Endothelial cell of umbilical vein (primary cell): Measurements from ENCODE around the gene KRT12. TPM values are rescaled to one million over a fixed set of nuclear protein-coding genes. Genes with fewer than 3 reads are reported as not detected.

Experiments used
- BruUV-seq: library from RNA; stranded (reverse); fragments of 400-500 nt; replicated peaks from 2 replicates; lab custom pipeline; 2021; lab: Mats Ljungman, UMichigan
- CTCF ChIA-PET: fragments of 300-600, 350-600 bp; sonication (Branson Sonifier 250); formaldehyde crosslinking; loops from one replicate; lab custom pipeline; 2021; ENCODE audit warnings: antibody characterized with exemption, inconsistent platforms; lab: Charles Lee
- POLR2A ChIA-PET: fragments of 300-600, 350-600 bp; sonication (Branson Sonifier 250); formaldehyde crosslinking; loops from one replicate; lab custom pipeline; 2021; ENCODE audit warnings: antibody characterized with exemption, inconsistent platforms; lab: Charles Lee
- DNase-seq: peaks from one replicate; pipeline ENCODE4 v3.0.0-alpha.2; 2011; ENCODE audit warnings: low read depth, low spot score
- FAIRE-seq: peaks from 2 replicates; lab custom pipeline; 2011; peaks lifted over from hg19 to GRCh38; lab: Jason Lieb, UNC
- H2AFZ ChIP-seq: 2 replicates; pipeline ENCODE4 v1.6.0; 2012; ENCODE audit warnings: low read depth, low read length, control low read depth, inconsistent platforms
- H3K27ac ChIP-seq: 2 replicates; pipeline ENCODE4 v1.5.1; 2011; ENCODE audit warnings: low read depth, mild to moderate bottlenecking, control low read depth, low read length, moderate library complexity; ENCODE audit not compliant: insufficient read depth
- H3K27me3 ChIP-seq, 2 experiments: 2 replicates each; pipeline versions ENCODE4 v1.6.0 to v1.6.1; 2011; ENCODE audit warnings: low read length in 2 of 2, mixed read lengths in 1 of 2; ENCODE audit not compliant: control insufficient read depth in 2 of 2, insufficient read depth in 2 of 2
- H3K36me3 ChIP-seq, 2 experiments: 2 replicates in 1 of 2; 3 replicates in 1 of 2; pipeline ENCODE4 v1.5.1; 2011; ENCODE audit warnings: low read length in 2 of 2, mild to moderate bottlenecking in 1 of 2, moderate library complexity in 1 of 2; ENCODE audit not compliant: control insufficient read depth in 2 of 2, insufficient read depth in 2 of 2; ENCODE audit errors: extremely low read depth in 1 of 2
- H3K4me1 ChIP-seq: 3 replicates; pipeline ENCODE4 v1.5.1; 2011; ENCODE audit warnings: mild to moderate bottlenecking, low read length; ENCODE audit not compliant: control insufficient read depth, insufficient read depth; ENCODE audit errors: extremely low read depth
- H3K4me2 ChIP-seq: 2 replicates; pipeline ENCODE4 v1.6.1; 2011; ENCODE audit warnings: low read length, control low read depth, mixed read lengths; ENCODE audit not compliant: insufficient read depth
- H3K4me3 ChIP-seq, 3 experiments: fragments of 200-600 bp in 1 of 3; sonication (generic), shearing (Covaris generic) in 1 of 3; replicated peaks in 1 of 3; 2 replicates each; pipeline ENCODE4 v1.5.1; 2011 to 2016; ENCODE audit warnings: control low read depth in 3 of 3, low read length in 3 of 3, mild to moderate bottlenecking in 2 of 3, inconsistent platforms in 1 of 3, low read depth in 1 of 3, moderate library complexity in 1 of 3; ENCODE audit not compliant: insufficient read depth in 1 of 3
- H3K79me2 ChIP-seq: 2 replicates; pipeline ENCODE4 v1.6.0; 2012; ENCODE audit warnings: low read length, inconsistent platforms; ENCODE audit not compliant: control insufficient read depth, insufficient read depth
- H3K9ac ChIP-seq: replicated peaks from 2 replicates; pipeline ENCODE3; 2011; ENCODE audit warnings: low read length, control low read depth; ENCODE audit not compliant: insufficient read depth; ENCODE audit errors: extremely low read depth
- H3K9me1 ChIP-seq: replicated peaks from 3 replicates; pipeline ENCODE4 v1.6.0; 2011; ENCODE audit warnings: mild to moderate bottlenecking, low read length; ENCODE audit not compliant: control insufficient read depth, insufficient read depth; ENCODE audit errors: extremely low read depth
- H3K9me3 ChIP-seq: replicated peaks from 2 replicates; pipeline ENCODE4 v1.5.1; 2012; ENCODE audit warnings: low read length, inconsistent platforms; ENCODE audit not compliant: control insufficient read depth, insufficient read depth
- H4K20me1 ChIP-seq: replicated peaks from 2 replicates; pipeline ENCODE3; 2011; ENCODE audit warnings: mild to moderate bottlenecking, low read length; ENCODE audit not compliant: control insufficient read depth, insufficient read depth; ENCODE audit errors: extremely low read depth
- EZH2 ChIP-seq: IDR thresholded peaks from 2 replicates; pipeline ENCODE4 v1.6.1; 2012; ENCODE audit warnings: borderline replicate concordance, low read depth, mild to moderate bottlenecking, moderate library complexity, low read length, inconsistent platforms; ENCODE audit not compliant: severe bottlenecking
- FOS ChIP-seq: IDR thresholded peaks from 2 replicates; pipeline ENCODE4 v1.6.1; 2011; ENCODE audit warnings: mild to moderate bottlenecking, low read length, moderate library complexity, borderline replicate concordance; ENCODE audit not compliant: insufficient read depth
- GATA2 ChIP-seq: IDR thresholded peaks from 2 replicates; pipeline ENCODE4 v1.7.0; 2011; ENCODE audit warnings: low read depth, mild to moderate bottlenecking, moderate library complexity, mixed read lengths, low read length; ENCODE audit not compliant: insufficient read length, insufficient read depth
- JUN ChIP-seq: IDR thresholded peaks from 2 replicates; pipeline ENCODE4 v1.6.1; 2011; ENCODE audit warnings: borderline replicate concordance, low read depth; ENCODE audit not compliant: insufficient read length, insufficient read depth
- MAX ChIP-seq: IDR thresholded peaks from 2 replicates; pipeline ENCODE4 v1.6.1; 2011; ENCODE audit not compliant: insufficient read depth, insufficient read length
- MYC ChIP-seq: IDR thresholded peaks from one replicate; pipeline ENCODE4 v1.6.1; 2011; ENCODE audit warnings: mild to moderate bottlenecking, low read depth, low read length
- POLR2AphosphoS5 ChIP-seq: IDR thresholded peaks from 2 replicates; pipeline ENCODE4 v1.6.1; 2012; ENCODE audit warnings: low read depth, mild to moderate bottlenecking, control low read depth, low read length, moderate library complexity; ENCODE audit not compliant: insufficient read depth
- dilution Hi-C: fragments of 300-500 bp; cut with MboI; formaldehyde crosslinking; loops from one replicate; pipeline ENCODE4 v1.15.0; 2019; ENCODE audit warnings: low sequenced_read_pairs; ENCODE audit not compliant: extremely low pct_ligation_motif_present
- intact Hi-C: fragments of 100-400 bp; cut with micrococcal nuclease; formaldehyde crosslinking; loops from one replicate; pipeline ENCODE4 v1.10.0; 2022
- polyA plus RNA-seq, 4 experiments: library from polyadenylated mRNA; depleted of rRNA in 3 of 4; stranded (reverse) in 3 of 4; unstranded in 1 of 4; fragments of >200 nt; gene quantifications; 2 replicates each; pipeline versions ENCODE4 v1.2.1 to v1.2.3, GENCODE V29; 2011 to 2012; ENCODE audit warnings: missing spikeins in 1 of 4
- total RNA-seq: library from RNA; stranded (reverse); gene quantifications from 2 replicates; pipeline ENCODE4 v1.2.3, GENCODE V29; 2021

Gene KRT12
- total and polyA plus RNA-seq, 2 donors (not counting 3 experiments of a cell fraction or from before 2014, with no cell fraction given), result not detected

GRCh38 chr17:40873255-40873654 lies 6.2 kb upstream of the KRT12 start:
- H3K9me1 ChIP-seq, result no peaks in the 10 kb centered on the region
- DNase-seq (no peak), FAIRE-seq (no peak)
- no peak overlapping the region for H3K4me3 ChIP-seq
- H3K9me3 ChIP-seq, result no peaks in the 10 kb centered on the region
- no peak overlapping the region for H2AFZ ChIP-seq
- no peak for TF ChIP-seq GATA2
- TF ChIP-seq JUN, result no peak
- TF ChIP-seq EZH2, result no peak
- TF ChIP-seq FOS, result no peak
- TF ChIP-seq MYC, result no peak
- no peak for TF ChIP-seq POLR2AphosphoS5
- TF ChIP-seq MAX, result no peak
- no peak overlapping the region for H3K4me2 ChIP-seq
- H3K4me1 ChIP-seq, result no peaks in the 10 kb centered on the region
- H3K27me3 ChIP-seq, result peaks cover 9 to 24% of the 10 kb centered on the region in 2 experiments
- intact Hi-C loops, result no loop called here
- dilution Hi-C loops, result no loop called here
- no peaks in the 10 kb centered on the region for H3K79me2 ChIP-seq
- CTCF ChIA-PET, result interaction anchor here (0.9 to 1.2 kb wide), 2 partner anchors 10 to 14 kb away, joined by 4 to 5 read pairs; no protein-coding TSS in a partner anchor
- no peaks in the 10 kb centered on the region for H4K20me1 ChIP-seq
- H3K27ac ChIP-seq, result no peak overlapping the region
- no TSS peak for BruUV-seq
- no peaks in the 10 kb centered on the region for H3K36me3 ChIP-seq
- POLR2A ChIA-PET, result no interaction called here
- no peak overlapping the region for H3K9ac ChIP-seq

GRCh38 chr17:40872416-40872815 lies 5.4 kb upstream of the KRT12 start:
- Histone ChIP-seq H3K4me1 (no peaks in the 10 kb centered on the region), H3K4me2 (no peak overlapping the region), H3K4me3 (no peak overlapping the region), H3K9ac (no peak overlapping the region), H4K20me1 (no peaks in the 10 kb centered on the region), H3K36me3 (no peaks in the 10 kb centered on the region), H3K9me3 (no peaks in the 10 kb centered on the region), H3K27ac (no peak overlapping the region), H3K79me2 (no peaks in the 10 kb centered on the region), H2AFZ (no peak overlapping the region), H3K27me3 (peaks cover 9 to 28% of the 10 kb centered on the region in 2 experiments), H3K9me1 (no peaks in the 10 kb centered on the region)
- intact Hi-C loops (no loop called here), dilution Hi-C loops (no loop called here)
- ChIA-PET POLR2A (no interaction called here), CTCF (no interaction called here)
- FAIRE-seq, result no peak
- BruUV-seq, result no TSS peak
- DNase-seq, result no peak
- TF ChIP-seq JUN (no peak), POLR2AphosphoS5 (no peak), MYC (no peak), GATA2 (no peak)
